Measurements from ENCODE around the gene MTHFS. TPM values are rescaled to one million over a fixed set of nuclear protein-coding genes. Genes with fewer than 3 reads are reported as not detected.
"Not testable (repeated sequence)": the region's sequence is repeated elsewhere in the genome, so short reads cannot be mapped to it uniquely, and the experiment has no call there.

Gene MTHFS
- total and polyA plus RNA-seq, 8 donors = 19.8 to 53.1 (median 28.6) TPM

DNA sequence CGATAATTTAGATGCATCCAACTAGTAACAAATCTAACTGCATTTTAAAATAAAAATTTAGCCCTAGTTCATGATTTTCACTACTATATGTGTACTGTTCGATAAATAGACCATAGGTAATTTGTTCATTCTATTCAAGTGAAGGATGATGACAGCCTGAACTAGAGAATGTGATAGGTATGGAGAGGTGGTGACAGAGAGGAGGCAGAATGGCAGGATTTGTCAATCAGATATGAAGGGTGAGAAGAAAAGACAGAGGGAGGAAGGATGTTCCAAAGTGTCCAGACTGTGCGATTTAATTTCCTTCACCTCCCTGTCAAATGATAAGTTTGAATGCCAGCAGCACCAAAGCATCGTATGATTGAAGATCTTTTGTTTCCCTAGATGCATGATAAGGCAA, 42.6 kb upstream of the MTHFS start:
- H3K4me1 ChIP-seq = no peaks in the 10 kb centered on the region
- TF ChIP-seq CTCF (IDR thresholded peaks at IDR 0.05) = no peak
- no peaks in the 10 kb centered on the region for H3K36me3 ChIP-seq
- no peaks in the 10 kb centered on the region for H3K9me3 ChIP-seq
- intact Hi-C loops (cut with DNase I) = no loop called here
- H3K27me3 ChIP-seq = no peaks in the 10 kb centered on the region
- no peak for DNase-seq
- no peak for ATAC-seq
- FAIRE-seq = no peak
- no peak overlapping the region for H3K4me3 ChIP-seq
- WGBS, 2 donors = 80 to 86% methylated on average over 4 of the region's 4 CpGs
- no peak overlapping the region for H3K27ac ChIP-seq

DNA sequence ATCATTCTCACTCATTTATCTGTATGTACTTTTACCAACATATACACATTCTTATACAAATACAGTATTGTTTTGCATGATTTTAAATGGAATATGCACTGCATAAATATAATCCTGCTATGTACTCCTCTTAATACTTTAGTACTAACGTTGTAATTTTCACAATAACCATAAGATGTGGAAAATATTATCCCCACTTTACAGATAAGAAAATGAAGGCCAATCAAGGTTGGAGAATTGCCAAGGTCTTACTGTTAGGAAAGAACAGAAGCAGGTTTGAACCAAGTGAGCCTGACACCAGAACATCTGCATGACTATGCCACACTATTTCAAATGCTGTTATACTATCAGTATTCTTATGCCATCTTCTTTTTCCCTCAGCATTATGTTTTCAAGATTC, 41.3 kb upstream of the MTHFS start:
- no peaks in the 10 kb centered on the region for H3K36me3 ChIP-seq
- intact Hi-C loops (cut with DNase I) = no loop called here
- no peak overlapping the region for H3K27ac ChIP-seq
- no peak overlapping the region for H3K4me3 ChIP-seq
- FAIRE-seq (no peak), DNase-seq (no peak), ATAC-seq (no peak)
- no peak for TF ChIP-seq CTCF (IDR thresholded peaks at IDR 0.05)
- H3K9me3 ChIP-seq = no peaks in the 10 kb centered on the region
- H3K27me3 ChIP-seq = no peaks in the 10 kb centered on the region
- WGBS, 2 donors = 15 to 37% methylated on average over 1 of the region's 1 CpG
- no peaks in the 10 kb centered on the region for H3K4me1 ChIP-seq

DNA sequence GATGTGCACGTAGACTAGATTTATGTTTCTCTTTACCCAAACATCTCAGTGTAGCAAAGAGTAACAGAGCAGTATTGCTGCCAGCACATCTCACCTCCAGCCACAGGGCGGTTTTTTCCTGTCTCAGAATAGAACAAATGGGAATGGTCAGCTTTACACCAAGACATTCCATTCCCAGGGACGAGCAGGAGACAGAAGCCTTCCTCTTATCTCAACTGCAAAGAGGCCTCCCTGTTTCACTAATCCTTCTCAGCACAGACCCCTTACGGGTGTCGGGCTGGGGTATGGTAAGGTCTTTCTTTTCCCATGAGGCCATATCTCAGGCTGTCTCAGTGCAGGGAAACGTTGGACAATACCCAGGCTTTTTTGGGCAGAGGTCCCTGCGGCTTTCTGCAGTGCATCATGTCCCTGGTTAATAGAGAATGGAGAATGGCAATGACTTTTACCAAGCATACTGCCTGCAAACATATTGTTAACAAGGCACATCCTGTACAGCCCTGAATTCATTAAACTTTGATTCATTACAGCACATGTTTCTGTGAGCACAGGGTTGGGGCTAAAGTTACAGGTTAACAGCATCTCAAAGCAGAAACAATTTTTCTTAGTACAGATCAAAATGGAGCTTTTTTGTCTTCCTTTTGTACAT, 38.9 kb upstream of the MTHFS start:
- ATAC-seq; intact Hi-C loops (cut with DNase I); H3K9me3 ChIP-seq; H3K4me1 ChIP-seq; H3K4me3 ChIP-seq; DNase-seq; H3K27ac ChIP-seq; H3K27me3 ChIP-seq; FAIRE-seq; H3K36me3 ChIP-seq: not testable (repeated sequence)
- 44 to 47% methylated on average over 7 of the region's 7 CpGs for WGBS, 2 donors

DNA sequence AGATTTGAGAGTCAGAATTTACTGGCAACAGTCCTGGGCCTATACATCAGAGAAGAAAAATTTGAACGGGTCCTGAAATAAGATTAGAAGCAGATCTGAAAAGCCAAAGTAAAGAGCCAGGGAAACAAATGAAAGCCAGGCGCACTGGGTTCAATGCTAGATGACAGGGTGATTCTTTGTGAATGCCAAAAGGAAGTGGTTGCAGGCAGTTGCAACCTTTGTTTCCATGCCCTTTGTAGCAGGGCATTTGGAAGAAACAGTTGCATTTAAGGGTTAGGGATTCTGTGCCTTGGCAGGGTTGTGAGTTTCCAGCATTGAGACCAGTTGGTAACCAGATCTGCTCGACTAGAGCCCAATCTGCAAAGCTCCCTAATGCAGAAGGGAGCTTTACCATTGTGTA, 36.4 kb upstream of the MTHFS start:
- intact Hi-C loops (cut with DNase I) = no loop called here
- Histone ChIP-seq H3K9me3 (no peaks in the 10 kb centered on the region), H3K36me3 (no peaks in the 10 kb centered on the region), H3K27ac (no peak overlapping the region), H3K4me1 (no peaks in the 10 kb centered on the region), H3K4me3 (no peak overlapping the region), H3K27me3 (no peaks in the 10 kb centered on the region)
- no peak for DNase-seq
- TF ChIP-seq CTCF (IDR thresholded peaks at IDR 0.05) = no peak
- ATAC-seq = no peak
- 61 to 72% methylated on average over 3 of the region's 3 CpGs for WGBS, 2 donors
- no peak for FAIRE-seq

- intact Hi-C loops (cut with DNase I) = no loop called here
- H3K27me3 ChIP-seq = no peaks in the 10 kb centered on the region
- no peak for FAIRE-seq
- no peaks in the 10 kb centered on the region for H3K4me1 ChIP-seq
- no peak for TF ChIP-seq CTCF (IDR thresholded peaks at IDR 0.05)
- peak in 1 of 4 donors; percentile 48 for ATAC-seq
- H3K9me3 ChIP-seq = no peaks in the 10 kb centered on the region
- H3K27ac ChIP-seq = no peak overlapping the region
- H3K36me3 ChIP-seq = no peaks in the 10 kb centered on the region
- no peak for DNase-seq
- WGBS, 2 donors = 49 to 55% methylated on average over 5 of the region's 5 CpGs
- no peak overlapping the region for H3K4me3 ChIP-seq
Observed at GRCh38 chr15:79932447-79932846, 35.6 kb upstream of the MTHFS start.
